Suprapubic skin (tissue), 4 donors: ENCODE data around the gene MTG2. TPM values are rescaled to one million over a fixed set of nuclear protein-coding genes. Genes with fewer than 3 reads are reported as not detected.

ENCODE experiments used
- DNase-seq, 2 donors: peaks; one replicate each; pipeline ENCODE4 v3.0.0-alpha.2; 2019; ENCODE audit warnings: low spot score in 2 of 2
- H3K27ac ChIP-seq: fragments of 200-600 bp; sonication (generic); one replicate; pipeline ENCODE4 v1.5.1; 2019
- H3K27me3 ChIP-seq: fragments of 200-600 bp; sonication (generic); one replicate; pipeline ENCODE4 v1.5.1; 2019
- H3K36me3 ChIP-seq: fragments of 200-600 bp; sonication (generic); one replicate; pipeline ENCODE4 v1.5.1; 2019
- H3K4me1 ChIP-seq: fragments of 200-600 bp; sonication (generic); one replicate; pipeline ENCODE4 v1.5.1; 2019
- H3K4me3 ChIP-seq: fragments of 200-600 bp; sonication (generic); one replicate; pipeline ENCODE4 v1.5.1; 2019; ENCODE audit warnings: mild to moderate bottlenecking
- H3K9me3 ChIP-seq: fragments of 200-600 bp; sonication (generic); one replicate; pipeline ENCODE4 v1.5.1; 2019
- EP300 ChIP-seq: sonication (generic); formaldehyde crosslinking; IDR thresholded peaks from one replicate; pipeline ENCODE4 v1.6.1; 2017; ENCODE audit warnings: antibody characterized with exemption
- POLR2A ChIP-seq, 2 donors: fragments of 450-650 bp; IDR thresholded peaks; one replicate each; pipeline ENCODE4 v1.6.1; 2017; ENCODE audit warnings: antibody characterized with exemption in 2 of 2, mild to moderate bottlenecking in 2 of 2, moderate library complexity in 2 of 2
- POLR2AphosphoS5 ChIP-seq, 3 donors: sonication (generic); formaldehyde crosslinking; IDR thresholded peaks; one replicate each; pipeline ENCODE4 v1.6.1; 2017; ENCODE audit warnings: antibody characterized with exemption in 3 of 3
- WGBS: methylation state at CpG from one replicate; pipeline ENCODE4 v1.1.5; 2018; 5-methylcytosine and 5-hydroxymethylcytosine counted together
- total RNA-seq, 4 donors: library from RNA; depleted of rRNA; stranded (reverse); fragments of >200 nt; gene quantifications; one replicate each; pipeline ENCODE4 v1.1.0, GENCODE V29; 2016
- TF ChIP-seq, protein P1 (sequence below), 2 donors: fragments of 200-600 bp in 1 of 2; fragments of 450-650 bp in 1 of 2; sonication (generic) in 1 of 2; IDR thresholded peaks; one replicate each; pipeline ENCODE4 v1.5.1; 2016 to 2019; ENCODE audit warnings: antibody characterized with exemption in 2 of 2, mild to moderate bottlenecking in 1 of 2, moderate library complexity in 1 of 2

The MTG2 gene
- total RNA-seq, 4 donors from 2014 or later = 19.1 to 43.0 (median 30.3) TPM

DNA sequence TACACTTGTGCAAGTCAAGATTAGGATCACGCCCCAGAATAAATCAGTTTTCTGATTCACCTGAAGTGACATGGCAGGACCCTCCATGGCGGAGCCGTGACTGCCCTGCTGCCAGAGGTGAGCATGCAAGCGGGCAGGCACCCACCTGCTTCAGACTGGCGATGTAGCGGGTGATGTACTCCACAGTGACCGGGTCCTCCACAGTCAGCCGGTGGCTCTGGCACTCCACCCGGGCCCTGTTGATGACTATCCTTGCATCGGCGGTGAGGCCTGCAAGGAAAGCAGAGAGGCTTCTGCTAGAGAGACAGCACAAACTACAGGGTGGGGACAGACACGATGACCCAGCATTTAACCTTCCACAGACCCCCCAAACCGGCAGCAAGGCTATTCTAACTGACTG, 43.2 kb upstream of the MTG2 start:
- no peak overlapping the region for H3K27ac ChIP-seq
- H3K27me3 ChIP-seq = no peaks in the 10 kb centered on the region
- 85% methylated on average over 12 of the region's 13 CpGs for WGBS
- no peaks in the 10 kb centered on the region for H3K9me3 ChIP-seq
- no peak for DNase-seq
- TF ChIP-seq, protein P1, sequence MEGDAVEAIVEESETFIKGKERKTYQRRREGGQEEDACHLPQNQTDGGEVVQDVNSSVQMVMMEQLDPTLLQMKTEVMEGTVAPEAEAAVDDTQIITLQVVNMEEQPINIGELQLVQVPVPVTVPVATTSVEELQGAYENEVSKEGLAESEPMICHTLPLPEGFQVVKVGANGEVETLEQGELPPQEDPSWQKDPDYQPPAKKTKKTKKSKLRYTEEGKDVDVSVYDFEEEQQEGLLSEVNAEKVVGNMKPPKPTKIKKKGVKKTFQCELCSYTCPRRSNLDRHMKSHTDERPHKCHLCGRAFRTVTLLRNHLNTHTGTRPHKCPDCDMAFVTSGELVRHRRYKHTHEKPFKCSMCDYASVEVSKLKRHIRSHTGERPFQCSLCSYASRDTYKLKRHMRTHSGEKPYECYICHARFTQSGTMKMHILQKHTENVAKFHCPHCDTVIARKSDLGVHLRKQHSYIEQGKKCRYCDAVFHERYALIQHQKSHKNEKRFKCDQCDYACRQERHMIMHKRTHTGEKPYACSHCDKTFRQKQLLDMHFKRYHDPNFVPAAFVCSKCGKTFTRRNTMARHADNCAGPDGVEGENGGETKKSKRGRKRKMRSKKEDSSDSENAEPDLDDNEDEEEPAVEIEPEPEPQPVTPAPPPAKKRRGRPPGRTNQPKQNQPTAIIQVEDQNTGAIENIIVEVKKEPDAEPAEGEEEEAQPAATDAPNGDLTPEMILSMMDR (IDR thresholded peaks at IDR 0.05) = no peak
- TF ChIP-seq POLR2A (IDR thresholded peaks at IDR 0.05) (no peak), EP300 (no peak), POLR2AphosphoS5 (IDR thresholded peaks at IDR 0.05) (no peak)
- H3K4me1 ChIP-seq = peaks cover 29% of the 10 kb centered on the region
- H3K4me3 ChIP-seq = no peak overlapping the region
- H3K36me3 ChIP-seq = peaks cover 51% of the 10 kb centered on the region

DNA sequence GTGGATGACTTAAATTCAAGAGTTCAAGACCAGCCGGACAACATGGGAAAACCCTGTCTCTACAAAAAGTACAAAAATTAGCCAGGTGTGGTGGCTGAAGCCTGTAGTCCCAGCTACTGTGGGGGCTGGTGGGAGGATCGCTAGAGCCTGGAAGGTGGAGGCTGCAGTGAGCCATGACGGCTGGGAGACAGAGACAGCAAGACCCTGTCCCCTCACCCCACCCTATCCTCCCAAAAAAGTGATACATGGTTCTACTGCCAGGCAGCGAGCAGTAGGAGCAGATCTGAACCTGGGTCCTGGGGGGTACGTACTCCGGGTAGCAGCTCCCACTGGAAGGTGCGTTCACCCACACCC, 41.8 kb upstream of the MTG2 start:
- WGBS = 86% methylated on average over 3 of the region's 7 CpGs
- TF ChIP-seq POLR2AphosphoS5 (IDR thresholded peaks at IDR 0.05) = no peak
- TF ChIP-seq EP300 = no peak
- TF ChIP-seq, protein P1 (IDR thresholded peaks at IDR 0.05) = no peak
- no peak for TF ChIP-seq POLR2A (IDR thresholded peaks at IDR 0.05)
- Histone ChIP-seq H3K4me3 (peak overlapping the region; percentile 96), H3K27ac (peak overlapping the region; percentile 7), H3K4me1 (peaks cover 34% of the 10 kb centered on the region), H3K27me3 (no peaks in the 10 kb centered on the region), H3K9me3 (no peaks in the 10 kb centered on the region), H3K36me3 (peaks cover 38% of the 10 kb centered on the region)
- no peak for DNase-seq

DNA sequence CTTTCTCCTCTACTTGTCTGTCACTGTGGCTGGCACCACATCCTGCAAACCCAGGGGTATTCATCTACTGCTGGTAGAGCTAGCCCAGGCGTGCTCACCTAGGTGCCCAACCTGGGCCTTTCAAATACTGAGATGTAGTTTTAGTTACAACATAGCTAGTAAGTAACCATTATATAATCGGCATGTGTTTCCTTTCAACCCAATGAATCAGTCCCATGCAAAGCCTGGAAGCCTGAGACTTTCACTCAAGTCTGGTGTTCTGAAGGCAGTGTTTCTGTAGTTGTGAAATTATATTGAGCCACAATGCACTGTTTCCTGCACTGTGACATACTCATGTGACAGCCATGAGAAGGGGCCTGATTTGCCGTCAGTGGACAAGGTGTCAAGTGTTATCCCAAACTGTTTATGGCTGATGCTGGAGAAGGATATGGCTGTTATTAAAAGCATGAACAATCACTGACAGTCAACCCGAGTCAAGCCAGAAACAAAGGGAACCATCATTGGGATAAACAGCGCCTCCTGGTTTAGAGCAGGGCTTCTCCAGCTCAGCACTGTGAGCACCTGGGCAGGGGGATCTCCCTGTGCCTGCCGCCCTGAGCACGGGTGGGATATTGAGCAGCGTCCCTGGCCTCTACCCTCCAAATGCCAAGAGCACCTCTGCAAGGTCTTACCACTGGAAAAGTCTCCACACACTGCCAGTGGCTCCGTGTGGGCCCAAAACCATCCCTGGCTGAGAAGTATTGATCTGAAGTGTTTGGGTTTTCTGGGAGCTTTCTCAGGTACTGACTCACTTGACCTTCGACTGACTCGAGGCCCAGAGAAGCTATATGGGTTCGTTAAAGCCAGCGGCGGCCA, 41.2 kb upstream of the MTG2 start:
- DNase-seq = no peak
- WGBS = 25% methylated on average over 14 of the region's 14 CpGs
- TF ChIP-seq POLR2A (IDR thresholded peaks at IDR 0.05) (no peak), POLR2AphosphoS5 (IDR thresholded peaks at IDR 0.05) (no peak), EP300 (no peak)
- TF ChIP-seq, protein P1 (IDR thresholded peaks at IDR 0.05) = no peak
- H3K36me3 ChIP-seq = peaks cover 31% of the 10 kb centered on the region
- peaks cover 34% of the 10 kb centered on the region for H3K4me1 ChIP-seq
- peak overlapping the region; percentile 96 for H3K4me3 ChIP-seq
- no peaks in the 10 kb centered on the region for H3K27me3 ChIP-seq
- no peaks in the 10 kb centered on the region for H3K9me3 ChIP-seq
- H3K27ac ChIP-seq = peak overlapping the region; percentile 99

DNA sequence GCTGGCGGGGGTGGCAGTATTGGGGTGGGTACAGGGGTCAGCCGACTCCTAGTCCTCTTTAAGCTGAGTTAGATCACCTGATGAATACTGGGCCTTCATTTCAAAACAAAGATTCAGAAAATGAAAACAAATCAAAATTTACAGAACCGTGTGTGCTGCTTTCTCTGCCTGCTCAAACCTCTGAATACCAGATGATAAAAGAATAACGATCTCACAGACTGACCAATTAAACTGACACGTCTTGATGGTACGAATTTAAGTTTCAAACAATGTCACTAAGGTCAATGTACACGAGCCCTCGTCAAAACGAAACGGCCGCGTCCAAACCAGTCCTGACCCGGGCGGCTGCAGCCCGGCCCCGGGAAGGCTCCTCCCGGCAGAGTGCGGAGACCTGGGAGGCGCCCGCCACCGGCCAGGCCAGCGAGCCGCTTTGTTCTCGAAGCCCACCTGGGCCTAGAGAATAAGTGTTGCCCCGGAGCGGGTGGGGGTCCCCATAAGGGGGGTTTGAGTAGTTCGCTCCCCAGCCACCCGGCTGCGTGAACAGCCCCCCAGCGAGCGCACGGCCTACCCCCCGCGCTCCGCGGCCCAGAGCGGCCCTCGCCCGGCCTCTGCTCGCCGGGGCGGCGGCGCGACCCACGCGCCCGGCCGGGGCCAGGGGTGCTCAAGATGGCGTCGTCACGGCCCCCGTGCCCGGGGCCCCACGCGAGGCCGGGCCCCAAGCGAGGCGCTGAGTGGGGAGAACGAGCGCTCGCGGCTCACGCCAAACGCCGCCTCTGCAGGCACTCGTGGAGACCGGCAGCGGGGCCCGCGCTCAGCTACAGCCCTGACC, 40.4 kb upstream of the MTG2 start:
- Histone ChIP-seq H3K27ac (peak overlapping the region; percentile 99), H3K9me3 (no peaks in the 10 kb centered on the region), H3K4me1 (peaks cover 41% of the 10 kb centered on the region), H3K4me3 (peak overlapping the region; percentile 96), H3K36me3 (peaks cover 26% of the 10 kb centered on the region), H3K27me3 (no peaks in the 10 kb centered on the region)
- under 1% methylated on average over 47 of the region's 71 CpGs for WGBS
- TF ChIP-seq, protein P1 (IDR thresholded peaks at IDR 0.05) = no peak
- TF ChIP-seq EP300 = no peak
- TF ChIP-seq POLR2AphosphoS5 (IDR thresholded peaks at IDR 0.05) = no peak
- no peak for TF ChIP-seq POLR2A (IDR thresholded peaks at IDR 0.05)
- no peak for DNase-seq
